MG63 (cell line): ENCODE results near the gene TBX4. TPM values are rescaled to one million over a fixed set of nuclear protein-coding genes. Genes with fewer than 3 reads are reported as not detected.

ENCODE experiments used
- DNase-seq: peaks from one replicate; pipeline ENCODE4 v3.0.0-alpha.2; 2020
- H3K27me3 ChIP-seq: fragments of 250-450 bp; sonication (Bioruptor Pico); 2 replicates; pipeline ENCODE4 v1.5.1; 2020; ENCODE audit warnings: mild to moderate bottlenecking, moderate library complexity
- H3K36me3 ChIP-seq: fragments of 250-450 bp; sonication (Bioruptor Pico); 2 replicates; pipeline ENCODE4 v1.5.1; 2020; ENCODE audit warnings: mild to moderate bottlenecking, moderate library complexity
- H3K4me3 ChIP-seq: fragments of 250-450 bp; sonication (Bioruptor Pico); 2 replicates; pipeline ENCODE4 v1.5.1; 2020; ENCODE audit warnings: mild to moderate bottlenecking, moderate library complexity
- H3K9me3 ChIP-seq: fragments of 250-450 bp; sonication (Bioruptor Pico); 2 replicates; pipeline ENCODE4 v1.5.1; 2020; ENCODE audit warnings: mild to moderate bottlenecking, moderate library complexity
- total RNA-seq: library from RNA; depleted of rRNA; stranded (reverse); fragments of >200 nt; shearing (Covaris generic); gene quantifications from 2 replicates; pipeline ENCODE4 v1.2.3, GENCODE V29; 2014; ENCODE audit warnings: low replicate concordance

TBX4 gene
- total RNA-seq, 1 experiment from 2014 or later, result 0.89 TPM

GRCh38 chr17:61467416-61468262 is 15.4 kb downstream of the TBX4 start:
- no peaks in the 10 kb centered on the region for H3K9me3 ChIP-seq
- no peaks in the 10 kb centered on the region for H3K36me3 ChIP-seq
- H3K4me3 ChIP-seq, result no peak overlapping the region
- peak; percentile 60 for DNase-seq
- no peaks in the 10 kb centered on the region for H3K27me3 ChIP-seq

GRCh38 chr17:61468263-61468907 is 16.2 kb downstream of the TBX4 start:
- no peaks in the 10 kb centered on the region for H3K36me3 ChIP-seq
- H3K4me3 ChIP-seq, result no peak overlapping the region
- no peak for DNase-seq
- no peaks in the 10 kb centered on the region for H3K9me3 ChIP-seq
- H3K27me3 ChIP-seq, result no peaks in the 10 kb centered on the region

- no peaks in the 10 kb centered on the region for H3K36me3 ChIP-seq
- H3K4me3 ChIP-seq, result no peak overlapping the region
- no peak for DNase-seq
- H3K9me3 ChIP-seq, result no peaks in the 10 kb centered on the region
- H3K27me3 ChIP-seq, result no peaks in the 10 kb centered on the region
Measured at GRCh38 chr17:61469474-61469873, 17.3 kb downstream of the TBX4 start.

GRCh38 chr17:61469949-61470348 is 17.7 kb downstream of the TBX4 start:
- H3K36me3 ChIP-seq, result no peaks in the 10 kb centered on the region
- no peaks in the 10 kb centered on the region for H3K9me3 ChIP-seq
- H3K27me3 ChIP-seq, result no peaks in the 10 kb centered on the region
- no peak overlapping the region for H3K4me3 ChIP-seq
- DNase-seq, result no peak

DNA sequence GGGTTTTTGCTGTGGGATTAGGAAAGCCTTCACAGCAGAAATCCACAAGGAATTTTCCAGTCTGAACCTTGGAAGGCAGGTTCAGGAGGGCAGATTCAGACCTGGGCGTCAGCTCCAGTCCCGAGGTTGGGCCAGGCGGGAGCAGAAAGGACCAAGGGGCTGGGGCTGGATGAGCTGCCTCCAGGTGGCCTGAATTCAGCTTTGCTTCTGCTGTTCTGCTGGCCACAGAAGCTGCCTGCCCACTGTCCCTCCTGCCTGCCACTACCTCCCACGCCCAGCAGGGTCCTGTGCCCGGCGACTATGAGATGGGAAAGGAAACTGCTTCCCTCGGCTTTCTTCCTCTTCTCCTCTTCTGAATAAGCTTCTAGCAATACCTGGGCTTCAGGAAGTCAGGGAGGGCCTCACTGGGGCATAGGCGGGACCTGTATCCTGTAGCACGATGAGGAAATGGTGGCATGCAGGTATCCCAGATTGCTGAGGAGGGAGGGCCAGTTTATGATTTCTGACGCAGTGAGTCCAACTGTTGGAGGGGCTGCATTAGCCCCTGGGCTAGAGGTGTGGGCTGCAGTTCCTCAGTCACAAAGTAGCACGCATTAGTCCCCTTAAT is 18.4 kb downstream of the TBX4 start:
- Histone ChIP-seq H3K4me3 (no peak overlapping the region), H3K36me3 (0 out of 2 replicates have a peak, but pooled peaks cover 2% of the 10 kb centered on the region), H3K27me3 (no peaks in the 10 kb centered on the region), H3K9me3 (no peaks in the 10 kb centered on the region)
- no peak for DNase-seq

GRCh38 chr17:61474235-61474927 is 22.2 kb downstream of the TBX4 start:
- DNase-seq, result peak; percentile 63
- Histone ChIP-seq H3K9me3 (no peaks in the 10 kb centered on the region), H3K36me3 (0 out of 2 replicates have a peak, but pooled peaks cover 2% of the 10 kb centered on the region), H3K27me3 (no peaks in the 10 kb centered on the region), H3K4me3 (no peak overlapping the region)

DNA sequence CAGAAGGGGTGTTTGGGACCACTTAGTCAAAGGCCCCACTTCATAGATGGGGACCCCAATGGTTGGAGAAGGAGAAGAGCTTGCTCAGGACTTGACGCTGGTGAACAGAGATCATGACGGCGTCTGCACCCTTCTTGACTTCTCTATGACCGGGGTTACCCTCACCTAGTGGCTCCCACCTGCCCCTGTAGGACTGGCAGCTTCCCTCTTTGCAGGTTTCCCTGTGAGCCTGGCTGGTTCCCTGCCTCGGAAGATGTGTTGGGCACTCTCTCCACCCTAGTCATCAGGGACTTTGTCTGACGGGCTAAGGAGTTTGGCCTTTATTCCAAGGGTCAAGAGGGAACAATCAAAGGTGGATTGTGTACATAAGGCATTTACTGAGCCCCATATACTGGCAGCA is 22.7 kb downstream of the TBX4 start:
- Histone ChIP-seq H3K9me3 (no peaks in the 10 kb centered on the region), H3K36me3 (0 out of 2 replicates have a peak, but pooled peaks cover 2% of the 10 kb centered on the region), H3K27me3 (no peaks in the 10 kb centered on the region), H3K4me3 (no peak overlapping the region)
- no peak for DNase-seq

GRCh38 chr17:61475726-61476125 is 23.5 kb downstream of the TBX4 start:
- no peak overlapping the region for H3K4me3 ChIP-seq
- no peaks in the 10 kb centered on the region for H3K9me3 ChIP-seq
- H3K27me3 ChIP-seq, result no peaks in the 10 kb centered on the region
- 0 out of 2 replicates have a peak, but pooled peaks cover 2% of the 10 kb centered on the region for H3K36me3 ChIP-seq
- peak; percentile 23 for DNase-seq

- Histone ChIP-seq H3K4me3 (no peak overlapping the region), H3K27me3 (no peaks in the 10 kb centered on the region), H3K9me3 (no peaks in the 10 kb centered on the region), H3K36me3 (0 out of 2 replicates have a peak, but pooled peaks cover 2% of the 10 kb centered on the region)
- no peak for DNase-seq
Measured at GRCh38 chr17:61476476-61477203, 24.4 kb downstream of the TBX4 start.

DNA sequence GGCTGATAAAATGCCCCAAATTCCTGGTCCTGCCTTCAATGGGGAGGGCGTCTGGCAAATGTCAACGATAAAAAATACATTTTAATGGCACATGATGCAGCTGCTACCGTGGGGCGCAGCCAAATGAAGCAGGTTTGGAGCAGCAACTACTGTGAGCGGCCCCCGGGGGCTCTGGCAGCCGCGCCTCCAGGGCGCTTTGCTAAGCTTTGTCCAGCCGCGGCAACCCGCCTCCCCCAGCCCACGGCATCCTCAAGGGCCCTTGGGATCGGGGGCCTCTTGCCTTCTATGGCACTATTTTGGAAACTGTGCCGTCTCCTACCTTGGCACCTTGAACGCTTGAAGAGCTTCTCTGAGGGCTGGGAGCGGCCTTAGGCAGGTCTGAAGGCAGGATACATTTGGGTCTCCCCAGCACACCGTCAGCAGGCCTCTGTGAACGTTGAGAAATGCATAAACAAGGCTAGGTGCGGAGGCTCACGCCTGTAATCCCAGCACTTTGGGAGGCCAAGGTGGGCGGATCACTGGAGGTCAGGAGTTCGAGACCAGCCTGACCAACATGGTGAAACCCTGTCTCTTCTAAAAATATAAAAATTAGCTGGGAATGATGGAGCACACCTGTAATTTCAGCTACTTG is 25.1 kb downstream of the TBX4 start:
- Histone ChIP-seq H3K9me3 (no peaks in the 10 kb centered on the region), H3K27me3 (no peaks in the 10 kb centered on the region), H3K36me3 (0 out of 2 replicates have a peak, but pooled peaks cover 2% of the 10 kb centered on the region), H3K4me3 (no peak overlapping the region)
- no peak for DNase-seq

- H3K36me3 ChIP-seq, result 0 out of 2 replicates have a peak, but pooled peaks cover 2% of the 10 kb centered on the region
- no peak for DNase-seq
- no peaks in the 10 kb centered on the region for H3K9me3 ChIP-seq
- H3K4me3 ChIP-seq, result no peak overlapping the region
- H3K27me3 ChIP-seq, result no peaks in the 10 kb centered on the region
Measured at GRCh38 chr17:61478026-61478789, 26.0 kb downstream of the TBX4 start.

GRCh38 chr17:61478790-61479492 is 26.7 kb downstream of the TBX4 start:
- Histone ChIP-seq H3K36me3 (0 out of 2 replicates have a peak, but pooled peaks cover 2% of the 10 kb centered on the region), H3K4me3 (no peak overlapping the region), H3K27me3 (no peaks in the 10 kb centered on the region), H3K9me3 (no peaks in the 10 kb centered on the region)
- DNase-seq, result no peak

DNA sequence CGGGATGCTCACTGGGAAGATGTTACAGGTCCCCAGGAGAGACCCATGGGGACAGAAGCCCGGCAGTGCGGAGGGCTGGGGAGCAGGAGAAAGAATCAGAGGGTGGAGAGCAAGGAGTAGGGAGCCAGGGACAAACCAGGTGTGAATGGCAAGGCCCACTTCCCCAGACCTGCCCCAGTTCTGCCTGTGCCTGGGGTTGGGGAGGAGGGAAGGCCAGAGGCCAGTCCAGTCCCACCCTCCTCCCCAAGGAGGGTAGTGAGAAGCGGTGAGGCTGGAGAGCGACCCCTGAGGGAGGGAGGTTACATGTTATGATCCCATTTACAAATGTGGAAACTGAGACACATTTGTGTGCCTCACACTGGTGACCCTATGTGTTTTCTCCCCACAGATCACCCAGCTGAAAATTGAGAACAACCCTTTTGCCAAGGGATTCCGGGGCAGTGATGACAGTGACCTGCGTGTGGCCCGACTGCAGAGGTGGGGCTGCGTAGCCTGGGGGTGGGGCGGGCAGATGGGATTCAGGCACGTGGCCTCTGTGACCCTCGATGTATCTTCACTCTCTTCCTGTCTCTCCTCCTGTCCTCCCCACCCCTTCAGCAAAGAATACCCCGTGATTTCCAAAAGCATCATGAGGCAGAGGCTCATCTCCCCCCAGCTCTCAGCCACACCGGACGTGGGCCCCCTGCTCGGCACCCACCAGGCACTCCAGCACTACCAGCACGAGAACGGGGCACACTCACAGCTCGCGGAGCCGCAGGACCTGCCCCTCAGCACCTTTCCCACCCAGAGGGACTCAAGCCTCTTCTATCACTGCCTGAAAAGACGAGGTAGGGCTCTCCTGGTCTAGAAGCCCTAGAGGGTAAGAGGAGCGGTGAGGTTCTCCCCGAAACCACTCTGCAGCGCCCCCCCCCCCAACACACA is 27.5 kb downstream of the TBX4 start:
- DNase-seq, result no peak
- no peak overlapping the region for H3K4me3 ChIP-seq
- 0 out of 2 replicates have a peak, but pooled peaks cover 2% of the 10 kb centered on the region for H3K36me3 ChIP-seq
- no peaks in the 10 kb centered on the region for H3K9me3 ChIP-seq
- H3K27me3 ChIP-seq, result no peaks in the 10 kb centered on the region

- DNase-seq, result no peak
- H3K36me3 ChIP-seq, result no peaks in the 10 kb centered on the region
Measured at GRCh38 chr17:61480414-61480807, 28.2 kb downstream of the TBX4 start.

More at GRCh38 chr17:61480414-61480807, 28.2 kb downstream of the TBX4 start:
- no peaks in the 10 kb centered on the region for H3K9me3 ChIP-seq
- H3K4me3 ChIP-seq, result no peak overlapping the region
- H3K27me3 ChIP-seq, result no peaks in the 10 kb centered on the region
